ENCODE measurements around the gene OR52E1.
"Not testable (repeated sequence)": the region's sequence is repeated elsewhere in the genome, so short reads cannot be mapped to it uniquely, and the experiment has no call there.

Gene OR52E1

DNA sequence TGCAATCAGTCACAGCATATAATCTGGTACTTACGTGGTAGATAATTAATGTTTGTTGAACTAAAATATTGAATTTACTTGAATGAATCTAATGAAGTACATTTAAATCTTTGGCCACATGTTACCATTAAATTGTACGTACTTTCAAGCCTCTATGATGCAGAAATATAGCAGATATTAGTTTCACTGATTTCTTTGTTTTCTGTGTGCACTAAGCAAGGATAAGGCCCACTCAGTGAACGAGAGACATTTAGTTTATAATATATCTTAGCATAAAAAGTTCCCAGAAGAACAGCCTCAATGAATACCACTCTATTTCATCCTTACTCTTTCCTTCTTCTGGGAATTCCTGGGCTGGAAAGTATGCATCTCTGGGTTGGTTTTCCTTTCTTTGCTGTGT, at the start of gene OR52E1:
Gene OR52E1 (plus strand): TSS at position 301 of the 400 bp plus-strand sequence.
- Histone ChIP-seq H3K27me3 (ENCODE audit: insufficient read depth, low read length) (no peaks in the 10 kb centered on the region), H3K27ac (ENCODE audit: low read depth, low read length) (no peak within 1 kb of the TSS), H2AFZ (ENCODE audit: low read length, unreplicated experiment) (no peak within 1 kb of the TSS), H3K79me2 (ENCODE audit: control insufficient read depth, insufficient read depth, low read length, unreplicated experiment) (no peaks in the 10 kb centered on the region), H3K4me3 (ENCODE audit: low read depth, low read length) (no peak within 1 kb of the TSS), H3K36me3 (ENCODE audit: insufficient read depth, low read length) (no peaks in the 10 kb centered on the region), H3K4me1 (ENCODE audit: control insufficient read depth, insufficient read depth, low read length, unreplicated experiment) (no peaks in the 10 kb centered on the region)

- no peaks in the 10 kb centered on the region for H3K36me3 ChIP-seq (ENCODE audit: insufficient read depth, low read length)
- H3K79me2 ChIP-seq (ENCODE audit: control insufficient read depth, insufficient read depth, low read length, unreplicated experiment): no peaks in the 10 kb centered on the region
- H3K27me3 ChIP-seq (ENCODE audit: insufficient read depth, low read length): no peaks in the 10 kb centered on the region
- H3K4me3 ChIP-seq (ENCODE audit: low read depth, low read length): no peak overlapping the region
- H2AFZ ChIP-seq (ENCODE audit: low read length, unreplicated experiment): no peak overlapping the region
- no peak overlapping the region for H3K27ac ChIP-seq (ENCODE audit: low read depth, low read length)
- no peaks in the 10 kb centered on the region for H3K4me1 ChIP-seq (ENCODE audit: control insufficient read depth, insufficient read depth, low read length, unreplicated experiment)
Observed at GRCh38 chr11:5021996-5022395, 47.4 kb upstream of the OR52E1 start.

DNA sequence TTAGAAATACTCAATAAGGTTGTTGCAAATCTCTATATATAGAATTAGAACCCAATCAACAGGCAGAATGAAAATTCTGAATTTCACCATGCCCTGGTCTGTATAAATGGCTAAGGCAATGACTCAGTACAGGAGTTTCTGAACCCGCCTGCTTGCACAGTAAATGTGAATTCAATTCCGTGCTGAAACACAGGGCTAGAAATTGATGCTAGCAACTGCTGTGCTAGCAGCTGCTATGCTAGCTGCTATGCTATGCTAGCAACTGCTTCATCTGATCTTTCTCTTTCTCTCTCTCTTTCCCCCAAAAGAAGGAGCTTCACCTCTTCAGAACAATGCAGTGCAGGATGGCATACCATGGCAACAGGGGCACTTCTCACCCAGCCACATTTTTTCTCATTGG, 32.7 kb upstream of the OR52E1 start:
- H3K4me1 ChIP-seq (ENCODE audit: control insufficient read depth, insufficient read depth, low read length, unreplicated experiment): no peaks in the 10 kb centered on the region
- H3K4me3 ChIP-seq (ENCODE audit: low read depth, low read length): no peak overlapping the region
- no peaks in the 10 kb centered on the region for H3K27me3 ChIP-seq (ENCODE audit: insufficient read depth, low read length)
- no peak overlapping the region for H3K27ac ChIP-seq (ENCODE audit: low read depth, low read length)
- H3K36me3 ChIP-seq (ENCODE audit: insufficient read depth, low read length): no peaks in the 10 kb centered on the region
- H3K79me2 ChIP-seq (ENCODE audit: control insufficient read depth, insufficient read depth, low read length, unreplicated experiment): no peaks in the 10 kb centered on the region
- H2AFZ ChIP-seq (ENCODE audit: low read length, unreplicated experiment): no peak overlapping the region

DNA sequence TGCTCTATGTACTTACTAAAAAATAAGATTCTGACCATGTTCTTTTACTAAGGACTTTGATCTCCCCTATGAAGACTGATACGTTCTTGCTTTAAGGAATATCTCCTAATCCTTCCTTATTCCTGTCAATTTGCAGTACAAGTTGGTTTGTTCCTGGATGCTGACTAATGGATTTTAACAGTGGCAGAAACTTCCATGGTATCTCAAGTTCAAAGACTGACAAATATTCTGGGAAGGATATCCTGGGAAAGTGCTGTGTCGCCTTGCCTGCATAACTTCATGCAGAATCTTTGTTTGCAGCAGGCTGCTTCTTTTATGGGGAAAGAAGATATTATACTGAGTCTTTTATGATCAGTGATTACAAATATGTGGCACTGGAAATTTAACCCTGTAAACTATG, 31.4 kb upstream of the OR52E1 start:
- Histone ChIP-seq H3K79me2 (ENCODE audit: control insufficient read depth, insufficient read depth, low read length, unreplicated experiment) (no peaks in the 10 kb centered on the region), H3K36me3 (ENCODE audit: insufficient read depth, low read length) (no peaks in the 10 kb centered on the region), H2AFZ (ENCODE audit: low read length, unreplicated experiment) (no peak overlapping the region), H3K4me3 (ENCODE audit: low read depth, low read length) (no peak overlapping the region), H3K27ac (ENCODE audit: low read depth, low read length) (no peak overlapping the region), H3K4me1 (ENCODE audit: control insufficient read depth, insufficient read depth, low read length, unreplicated experiment) (no peaks in the 10 kb centered on the region), H3K27me3 (ENCODE audit: insufficient read depth, low read length) (no peaks in the 10 kb centered on the region)

DNA sequence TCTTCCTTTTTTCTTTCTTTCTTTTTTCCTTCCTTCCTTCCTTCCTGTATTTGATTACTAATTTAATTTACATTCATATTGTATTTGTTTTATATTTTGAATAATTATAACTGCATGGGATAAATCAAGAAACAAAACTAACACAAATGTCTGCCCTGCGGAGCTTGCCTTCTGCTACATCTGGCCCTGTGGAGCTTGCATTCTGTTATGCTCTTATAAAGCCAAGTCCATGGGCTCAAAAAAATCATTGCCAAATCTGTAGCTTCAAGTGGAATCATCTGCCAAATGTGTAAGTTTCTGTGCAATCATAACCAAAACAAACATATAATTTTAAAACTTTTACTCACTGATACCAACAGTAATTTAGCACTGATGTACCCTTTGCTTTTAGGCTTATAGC, 31.0 kb upstream of the OR52E1 start:
- Histone ChIP-seq H3K4me1 (ENCODE audit: control insufficient read depth, insufficient read depth, low read length, unreplicated experiment) (no peaks in the 10 kb centered on the region), H3K27me3 (ENCODE audit: insufficient read depth, low read length) (no peaks in the 10 kb centered on the region), H3K27ac (ENCODE audit: low read depth, low read length) (no peak overlapping the region), H3K4me3 (ENCODE audit: low read depth, low read length) (no peak overlapping the region), H3K36me3 (ENCODE audit: insufficient read depth, low read length) (no peaks in the 10 kb centered on the region), H3K79me2 (ENCODE audit: control insufficient read depth, insufficient read depth, low read length, unreplicated experiment) (no peaks in the 10 kb centered on the region), H2AFZ (ENCODE audit: low read length, unreplicated experiment) (no peak overlapping the region)

GRCh38 chr11:5040876-5041275, 28.5 kb upstream of the OR52E1 start:
- Histone ChIP-seq H3K27ac (ENCODE audit: low read depth, low read length) (no peak overlapping the region), H3K4me1 (ENCODE audit: control insufficient read depth, insufficient read depth, low read length, unreplicated experiment) (no peaks in the 10 kb centered on the region), H3K27me3 (ENCODE audit: insufficient read depth, low read length) (no peaks in the 10 kb centered on the region), H3K4me3 (ENCODE audit: low read depth, low read length) (no peak overlapping the region), H3K36me3 (ENCODE audit: insufficient read depth, low read length) (no peaks in the 10 kb centered on the region), H3K79me2 (ENCODE audit: control insufficient read depth, insufficient read depth, low read length, unreplicated experiment) (no peaks in the 10 kb centered on the region), H2AFZ (ENCODE audit: low read length, unreplicated experiment) (no peak overlapping the region)

DNA sequence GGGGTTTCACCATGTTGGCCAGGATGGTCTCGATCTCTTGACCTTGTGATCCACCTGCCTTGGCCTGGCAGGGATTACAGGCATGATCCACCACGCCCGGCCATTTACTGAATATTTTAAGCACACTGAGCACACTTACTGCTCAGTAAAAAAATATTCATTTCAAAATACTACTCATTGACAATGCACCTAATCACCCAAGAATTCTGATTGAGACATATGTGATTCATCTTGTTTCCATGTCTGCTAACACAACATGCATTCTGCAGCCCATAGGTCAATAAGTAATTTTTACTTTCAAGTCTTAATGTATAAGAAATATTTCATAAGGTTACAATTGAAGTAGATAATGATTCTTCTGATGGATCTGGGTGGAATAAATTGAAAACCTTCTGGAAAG, 27.3 kb upstream of the OR52E1 start:
- no peaks in the 10 kb centered on the region for H3K27me3 ChIP-seq (ENCODE audit: insufficient read depth, low read length)
- H3K79me2 ChIP-seq (ENCODE audit: control insufficient read depth, insufficient read depth, low read length, unreplicated experiment): no peaks in the 10 kb centered on the region
- H3K4me3 ChIP-seq (ENCODE audit: low read depth, low read length): no peak overlapping the region
- H2AFZ ChIP-seq (ENCODE audit: low read length, unreplicated experiment): no peak overlapping the region
- H3K36me3 ChIP-seq (ENCODE audit: insufficient read depth, low read length): no peaks in the 10 kb centered on the region
- H3K27ac ChIP-seq (ENCODE audit: low read depth, low read length): no peak overlapping the region
- no peaks in the 10 kb centered on the region for H3K4me1 ChIP-seq (ENCODE audit: control insufficient read depth, insufficient read depth, low read length, unreplicated experiment)

DNA sequence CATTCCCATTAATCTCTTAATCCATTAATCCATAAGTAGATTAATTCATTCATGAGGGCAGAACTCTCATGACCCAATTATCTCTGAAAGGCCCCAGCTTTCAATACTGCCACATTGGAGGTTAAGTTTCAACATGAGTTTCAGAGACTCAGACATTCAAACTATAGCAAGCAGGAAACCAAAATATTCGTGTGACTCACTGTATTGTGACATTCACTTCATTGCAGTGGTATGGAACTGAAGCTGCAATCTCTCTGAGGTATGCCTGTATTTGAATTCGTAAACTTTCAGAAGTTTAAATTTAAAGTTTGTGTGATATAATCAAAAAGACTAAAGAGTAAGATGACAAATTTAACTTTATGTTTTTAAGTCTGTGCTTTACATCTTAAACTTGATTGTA, 26.0 kb upstream of the OR52E1 start:
- Histone ChIP-seq H3K4me3 (ENCODE audit: low read depth, low read length) (no peak overlapping the region), H3K79me2 (ENCODE audit: control insufficient read depth, insufficient read depth, low read length, unreplicated experiment) (no peaks in the 10 kb centered on the region), H3K36me3 (ENCODE audit: insufficient read depth, low read length) (no peaks in the 10 kb centered on the region), H3K27me3 (ENCODE audit: insufficient read depth, low read length) (no peaks in the 10 kb centered on the region), H3K4me1 (ENCODE audit: control insufficient read depth, insufficient read depth, low read length, unreplicated experiment) (no peaks in the 10 kb centered on the region), H2AFZ (ENCODE audit: low read length, unreplicated experiment) (no peak overlapping the region), H3K27ac (ENCODE audit: low read depth, low read length) (no peak overlapping the region)

GRCh38 chr11:5046226-5046625, 23.1 kb upstream of the OR52E1 start, which contains the start of gene OR52J3:
Gene OR52J3 (plus strand): TSS chr11:5046526. CDS start chr11:5046526, 0 bp downstream.
- H3K36me3 ChIP-seq (ENCODE audit: insufficient read depth, low read length): no peaks in the 10 kb centered on the region
- H3K4me3 ChIP-seq (ENCODE audit: low read depth, low read length): no peak within 1 kb of the TSS
- H3K27me3 ChIP-seq (ENCODE audit: insufficient read depth, low read length): no peaks in the 10 kb centered on the region
- H3K79me2 ChIP-seq (ENCODE audit: control insufficient read depth, insufficient read depth, low read length, unreplicated experiment): no peaks in the 10 kb centered on the region
- H2AFZ ChIP-seq (ENCODE audit: low read length, unreplicated experiment): no peak within 1 kb of the TSS
- H3K27ac ChIP-seq (ENCODE audit: low read depth, low read length): no peak within 1 kb of the TSS
- no peaks in the 10 kb centered on the region for H3K4me1 ChIP-seq (ENCODE audit: control insufficient read depth, insufficient read depth, low read length, unreplicated experiment)

- no peak overlapping the region for H3K27ac ChIP-seq (ENCODE audit: low read depth, low read length)
- H3K36me3 ChIP-seq (ENCODE audit: insufficient read depth, low read length): no peaks in the 10 kb centered on the region
- H2AFZ ChIP-seq (ENCODE audit: low read length, unreplicated experiment): no peak overlapping the region
- H3K4me3 ChIP-seq (ENCODE audit: low read depth, low read length): no peak overlapping the region
- H3K27me3 ChIP-seq (ENCODE audit: insufficient read depth, low read length): no peaks in the 10 kb centered on the region
- no peaks in the 10 kb centered on the region for H3K4me1 ChIP-seq (ENCODE audit: control insufficient read depth, insufficient read depth, low read length, unreplicated experiment)
- H3K79me2 ChIP-seq (ENCODE audit: control insufficient read depth, insufficient read depth, low read length, unreplicated experiment): no peaks in the 10 kb centered on the region
Observed at GRCh38 chr11:5046754-5047330, 22.5 kb upstream of the OR52E1 start.

GRCh38 chr11:5058679-5059078, 10.7 kb upstream of the OR52E1 start:
- H3K36me3 ChIP-seq (ENCODE audit: insufficient read depth, low read length); H3K4me3 ChIP-seq (ENCODE audit: low read depth, low read length); H3K4me1 ChIP-seq (ENCODE audit: control insufficient read depth, insufficient read depth, low read length, unreplicated experiment); H2AFZ ChIP-seq (ENCODE audit: low read length, unreplicated experiment); H3K79me2 ChIP-seq (ENCODE audit: control insufficient read depth, insufficient read depth, low read length, unreplicated experiment); H3K27ac ChIP-seq (ENCODE audit: low read depth, low read length): not testable (repeated sequence)
- H3K27me3 ChIP-seq (ENCODE audit: insufficient read depth, low read length): 0 out of 2 replicates have a peak, but pooled peaks cover 10% of the 10 kb centered on the region

All from ACC112 (cell line).